ENCODE measurements around the gene SLC29A4.

GRCh38 chr7:5294169-5294987 lies 11.6 kb downstream of the SLC29A4 start:
- TF ChIP-seq BCL11B (tag by site-specific recombination; IDR thresholded peaks at IDR 0.05; ENCODE audit: low read depth) (no peak), SP2 (tag by site-specific recombination; IDR thresholded peaks at IDR 0.05) (no peak), ZNF777 (tag by site-specific recombination; IDR thresholded peaks at IDR 0.05; ENCODE audit: borderline replicate concordance) (no peak), CTCF (tag by site-specific recombination; IDR thresholded peaks at IDR 0.05) (no peak), ZNF175 (tag by site-specific recombination; IDR thresholded peaks at IDR 0.05) (no peak), PRDM6 (tag by site-specific recombination; IDR thresholded peaks at IDR 0.05) (no peak), GFI1B (tag by site-specific recombination; IDR thresholded peaks at IDR 0.05) (no peak), ZNF23 (tag by site-specific recombination; IDR thresholded peaks at IDR 0.05; ENCODE audit: borderline replicate concordance) (no peak), ZNF791 (tag by site-specific recombination; IDR thresholded peaks at IDR 0.05) (no peak), REST (tag by site-specific recombination; IDR thresholded peaks at IDR 0.05) (no peak), ZNF529 (tag by site-specific recombination; IDR thresholded peaks at IDR 0.05; ENCODE audit: insufficient replicate concordance) (no peak)
